Activated T-cell treated with anti-CD3 and anti-CD28 coated beads, Interleukin-2, amount 50 U/mL, for 24 hours (primary cell): ENCODE results near the gene TBC1D22A.
A peak's percentile ranks its signal among the peaks of the same experiment; 100 is the strongest.

Experiments
- DNase-seq: peaks from one replicate; pipeline ENCODE4 v3.0.0-alpha.2; 2020
- H3K27ac Mint-ChIP-seq: 2 replicates; pipeline ENCODE4 v1.8.0; 2020; ENCODE audit warnings: mild to moderate bottlenecking, mixed read lengths
- H3K27me3 Mint-ChIP-seq: 2 replicates; pipeline ENCODE4 v1.8.0; 2020; ENCODE audit warnings: mixed read lengths
- H3K36me3 Mint-ChIP-seq: 2 replicates; pipeline ENCODE4 v1.8.0; 2020; ENCODE audit warnings: low read depth, mixed read lengths
- H3K4me1 Mint-ChIP-seq: 2 replicates; pipeline ENCODE4 v1.8.0; 2020; ENCODE audit warnings: low read depth, mixed read lengths
- H3K4me3 Mint-ChIP-seq: 2 replicates; pipeline ENCODE4 v1.8.0; 2020; ENCODE audit warnings: mild to moderate bottlenecking, moderate library complexity, mixed read lengths
- H3K9me3 Mint-ChIP-seq: 2 replicates; pipeline ENCODE4 v1.8.0; 2020; ENCODE audit warnings: mixed read lengths

The TBC1D22A gene

GRCh38 chr22:47124451-47124881 lies 362.0 kb downstream of the TBC1D22A start:
- H3K4me1 Mint-ChIP-seq = peaks cover 9% of the 10 kb centered on the region
- peak overlapping the region; percentile 64 for H3K27ac Mint-ChIP-seq
- H3K9me3 Mint-ChIP-seq = no peaks in the 10 kb centered on the region
- DNase-seq = no peak
- H3K4me3 Mint-ChIP-seq = no peak overlapping the region
- H3K27me3 Mint-ChIP-seq = no peaks in the 10 kb centered on the region
- peaks cover 7% of the 10 kb centered on the region for H3K36me3 Mint-ChIP-seq

- H3K9me3 Mint-ChIP-seq = no peaks in the 10 kb centered on the region
- H3K4me1 Mint-ChIP-seq = peaks cover 11% of the 10 kb centered on the region
- no peak overlapping the region for H3K27ac Mint-ChIP-seq
Observed at GRCh38 chr22:47124961-47125360, 362.5 kb downstream of the TBC1D22A start.

GRCh38 chr22:47125603-47126002 lies 363.2 kb downstream of the TBC1D22A start:
- H3K4me1 Mint-ChIP-seq = peaks cover 11% of the 10 kb centered on the region
- H3K36me3 Mint-ChIP-seq = peaks cover 14% of the 10 kb centered on the region
- peak overlapping the region; percentile 30 for H3K27ac Mint-ChIP-seq
- H3K4me3 Mint-ChIP-seq = no peak overlapping the region
- no peak for DNase-seq
- H3K27me3 Mint-ChIP-seq = no peaks in the 10 kb centered on the region
- no peaks in the 10 kb centered on the region for H3K9me3 Mint-ChIP-seq

More at GRCh38 chr22:47124961-47125360, 362.5 kb downstream of the TBC1D22A start:
- Mint-ChIP-seq H3K27me3 (no peaks in the 10 kb centered on the region), H3K36me3 (peaks cover 10% of the 10 kb centered on the region), H3K4me3 (no peak overlapping the region)
- DNase-seq = no peak

- Mint-ChIP-seq H3K27me3 (no peaks in the 10 kb centered on the region), H3K4me3 (no peak overlapping the region), H3K27ac (no peak overlapping the region), H3K4me1 (peaks cover 11% of the 10 kb centered on the region), H3K9me3 (no peaks in the 10 kb centered on the region), H3K36me3 (peaks cover 16% of the 10 kb centered on the region)
- DNase-seq = no peak
Observed at GRCh38 chr22:47126344-47126811, 363.9 kb downstream of the TBC1D22A start.

- H3K27ac Mint-ChIP-seq = no peak overlapping the region
- H3K36me3 Mint-ChIP-seq = peaks cover 16% of the 10 kb centered on the region
- H3K4me3 Mint-ChIP-seq = no peak overlapping the region
- no peaks in the 10 kb centered on the region for H3K9me3 Mint-ChIP-seq
- no peaks in the 10 kb centered on the region for H3K27me3 Mint-ChIP-seq
- H3K4me1 Mint-ChIP-seq = peaks cover 11% of the 10 kb centered on the region
- no peak for DNase-seq
Observed at GRCh38 chr22:47127441-47127871, 365.0 kb downstream of the TBC1D22A start.

- H3K27ac Mint-ChIP-seq = no peak overlapping the region
- H3K9me3 Mint-ChIP-seq = no peaks in the 10 kb centered on the region
- peaks cover 16% of the 10 kb centered on the region for H3K36me3 Mint-ChIP-seq
- DNase-seq = no peak
- H3K27me3 Mint-ChIP-seq = no peaks in the 10 kb centered on the region
- H3K4me3 Mint-ChIP-seq = no peak overlapping the region
- H3K4me1 Mint-ChIP-seq = peaks cover 11% of the 10 kb centered on the region
Observed at GRCh38 chr22:47128216-47128615, 365.8 kb downstream of the TBC1D22A start.

GRCh38 chr22:47128622-47129215 lies 366.3 kb downstream of the TBC1D22A start:
- Mint-ChIP-seq H3K27ac (no peak overlapping the region), H3K27me3 (no peaks in the 10 kb centered on the region), H3K4me1 (peaks cover 10% of the 10 kb centered on the region), H3K4me3 (no peak overlapping the region), H3K36me3 (peaks cover 16% of the 10 kb centered on the region), H3K9me3 (no peaks in the 10 kb centered on the region)
- no peak for DNase-seq

- Mint-ChIP-seq H3K27ac (peak overlapping the region; percentile 52), H3K4me3 (no peak overlapping the region), H3K4me1 (peaks cover 6% of the 10 kb centered on the region), H3K27me3 (no peaks in the 10 kb centered on the region), H3K36me3 (peaks cover 22% of the 10 kb centered on the region), H3K9me3 (no peaks in the 10 kb centered on the region)
- DNase-seq = no peak
Observed at GRCh38 chr22:47129902-47130635, 367.6 kb downstream of the TBC1D22A start.

GRCh38 chr22:47130883-47131631 lies 368.6 kb downstream of the TBC1D22A start:
- H3K4me1 Mint-ChIP-seq = peaks cover 6% of the 10 kb centered on the region
- no peaks in the 10 kb centered on the region for H3K27me3 Mint-ChIP-seq
- H3K9me3 Mint-ChIP-seq = no peaks in the 10 kb centered on the region
- no peak overlapping the region for H3K27ac Mint-ChIP-seq
- H3K4me3 Mint-ChIP-seq = no peak overlapping the region
- no peak for DNase-seq
- peaks cover 22% of the 10 kb centered on the region for H3K36me3 Mint-ChIP-seq

GRCh38 chr22:47131632-47132427 lies 369.4 kb downstream of the TBC1D22A start:
- Mint-ChIP-seq H3K4me3 (no peak overlapping the region), H3K27me3 (no peaks in the 10 kb centered on the region), H3K4me1 (peaks cover 3% of the 10 kb centered on the region), H3K9me3 (no peaks in the 10 kb centered on the region), H3K27ac (peak overlapping the region; percentile 55), H3K36me3 (peaks cover 23% of the 10 kb centered on the region)
- no peak for DNase-seq

GRCh38 chr22:47132428-47132825 lies 370.0 kb downstream of the TBC1D22A start:
- peaks cover 2% of the 10 kb centered on the region for H3K4me1 Mint-ChIP-seq
- H3K27ac Mint-ChIP-seq = peak overlapping the region; percentile 55
- peaks cover 26% of the 10 kb centered on the region for H3K36me3 Mint-ChIP-seq
- no peak overlapping the region for H3K4me3 Mint-ChIP-seq
- no peak for DNase-seq
- H3K9me3 Mint-ChIP-seq = no peaks in the 10 kb centered on the region
- no peaks in the 10 kb centered on the region for H3K27me3 Mint-ChIP-seq

- Mint-ChIP-seq H3K27ac (no peak overlapping the region), H3K36me3 (peaks cover 26% of the 10 kb centered on the region), H3K4me1 (peaks cover 2% of the 10 kb centered on the region), H3K27me3 (no peaks in the 10 kb centered on the region), H3K9me3 (no peaks in the 10 kb centered on the region), H3K4me3 (no peak overlapping the region)
- no peak for DNase-seq
Observed at GRCh38 chr22:47133061-47133969, 370.9 kb downstream of the TBC1D22A start.

GRCh38 chr22:47134222-47134621 lies 371.8 kb downstream of the TBC1D22A start:
- no peak for DNase-seq
- Mint-ChIP-seq H3K27ac (no peak overlapping the region), H3K4me3 (no peak overlapping the region), H3K9me3 (no peaks in the 10 kb centered on the region), H3K36me3 (peaks cover 25% of the 10 kb centered on the region), H3K4me1 (peaks cover 2% of the 10 kb centered on the region), H3K27me3 (no peaks in the 10 kb centered on the region)
